GM19328 (cell line): ENCODE measurements around the gene MINDY4.

Source experiments
- ATAC-seq: cut with Tn5 transposase; IDR thresholded peaks from one replicate; pipeline ENCODE4 v1.9.1; 2021; ENCODE audit warnings: mild to moderate bottlenecking, moderate library complexity; ENCODE audit not compliant: unreplicated experiment

Gene MINDY4

DNA sequence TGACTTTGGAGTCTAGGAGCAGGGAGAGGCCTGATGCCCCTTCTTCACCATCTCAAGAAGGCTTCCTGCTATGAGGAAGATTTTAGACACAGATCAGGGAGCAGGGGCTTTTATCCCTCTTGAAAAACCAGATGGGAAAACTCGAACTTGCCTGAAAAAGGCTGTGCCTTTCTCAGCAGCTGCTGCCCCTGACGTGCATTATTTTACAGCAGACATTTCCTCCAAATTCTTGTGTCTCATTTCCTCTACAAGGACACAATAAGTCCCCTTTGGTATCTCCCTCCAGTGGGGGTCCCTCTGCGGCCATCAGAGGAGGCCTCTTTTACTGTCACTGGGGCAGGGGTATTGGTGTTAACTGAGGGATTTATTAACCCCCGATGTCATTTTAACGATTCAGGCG, 102.4 kb downstream of the MINDY4 start:
- no peak for ATAC-seq

DNA sequence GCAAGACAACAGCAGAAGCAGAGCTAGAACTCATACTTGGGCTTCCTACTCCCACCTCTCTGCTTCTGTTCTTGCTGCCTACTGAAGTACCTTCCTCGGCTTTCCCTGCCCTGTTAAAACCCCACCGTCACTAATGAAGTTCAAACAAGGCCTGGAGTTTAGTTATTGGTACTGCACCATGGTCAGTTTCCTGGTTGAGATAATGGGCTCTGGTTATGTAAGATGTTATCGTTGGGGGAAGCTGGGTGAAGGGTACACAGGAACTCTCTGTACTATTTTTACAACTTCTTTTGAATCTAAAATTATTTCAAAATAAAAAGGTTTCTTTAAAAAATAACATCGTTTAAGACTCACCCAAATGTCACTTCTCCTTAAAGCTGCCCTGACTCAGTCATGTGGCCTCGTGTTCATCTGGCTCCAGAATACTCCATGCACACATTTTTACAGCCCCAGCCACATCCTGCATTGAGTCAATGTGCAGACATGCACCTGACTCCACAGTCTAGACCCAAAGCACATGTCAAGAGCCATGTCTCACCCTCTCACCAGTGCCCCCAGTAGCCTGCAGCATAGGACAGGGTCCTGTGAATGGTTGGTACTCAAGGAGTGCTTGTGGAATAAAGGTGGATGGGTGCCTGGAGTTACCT, 103.6 kb downstream of the MINDY4 start:
- no peak for ATAC-seq

DNA sequence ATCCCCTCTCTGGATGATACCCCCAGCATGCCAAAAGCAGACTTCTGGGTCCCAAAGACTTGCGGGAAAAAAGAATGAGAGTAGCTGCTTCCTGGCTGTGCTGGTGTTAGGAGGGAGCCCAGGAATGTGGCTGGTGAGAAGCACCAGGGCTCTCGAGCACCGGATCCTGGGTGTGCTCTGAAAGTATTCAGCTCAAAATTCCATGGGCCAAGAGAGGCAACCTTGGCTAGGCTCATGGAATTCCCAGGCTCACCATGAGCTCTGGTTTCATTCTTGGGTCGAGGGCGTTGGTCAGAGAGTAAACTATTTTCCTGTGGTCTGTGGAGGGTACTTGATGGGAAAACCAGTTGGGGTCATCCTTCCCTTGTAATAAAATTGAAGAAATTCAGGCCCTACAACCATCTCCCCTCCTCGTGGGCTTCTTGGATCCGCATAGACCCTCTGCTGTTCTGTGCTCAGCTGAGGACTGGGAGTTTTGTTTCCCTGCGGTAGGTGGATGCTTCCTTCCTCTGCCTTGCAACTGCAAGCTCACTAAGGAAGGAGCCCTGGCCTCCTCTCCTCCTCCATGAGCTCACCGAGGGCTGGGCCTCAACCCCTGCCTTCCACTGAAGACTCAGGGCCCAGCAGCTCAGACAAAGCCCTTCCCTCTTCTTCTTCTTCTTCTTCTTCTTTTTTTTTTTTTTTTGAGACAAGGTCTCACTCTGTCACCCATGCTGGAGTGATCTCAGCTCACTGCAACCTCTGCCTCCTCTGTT, 106.0 kb downstream of the MINDY4 start:
- ATAC-seq: no peak

DNA sequence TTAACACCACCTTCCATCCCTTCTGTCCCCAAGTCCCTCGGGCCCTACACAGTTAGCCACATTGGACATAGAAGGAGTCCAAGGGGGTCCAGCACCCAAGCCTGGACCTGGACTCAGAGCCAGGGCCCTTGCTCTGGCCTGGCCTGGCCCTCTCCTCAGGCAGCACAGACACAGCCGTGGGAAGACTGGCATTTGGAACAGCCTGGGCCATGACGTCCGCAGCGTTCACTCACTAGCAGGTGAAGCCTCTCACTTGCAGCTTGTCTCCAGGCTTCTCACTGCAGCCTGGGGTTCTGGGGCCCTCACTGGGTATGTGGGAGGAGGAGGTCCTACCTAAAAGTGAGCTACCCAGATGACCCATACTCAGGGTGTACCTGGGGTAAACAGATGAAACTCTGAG, 106.8 kb downstream of the MINDY4 start:
- no peak for ATAC-seq

DNA sequence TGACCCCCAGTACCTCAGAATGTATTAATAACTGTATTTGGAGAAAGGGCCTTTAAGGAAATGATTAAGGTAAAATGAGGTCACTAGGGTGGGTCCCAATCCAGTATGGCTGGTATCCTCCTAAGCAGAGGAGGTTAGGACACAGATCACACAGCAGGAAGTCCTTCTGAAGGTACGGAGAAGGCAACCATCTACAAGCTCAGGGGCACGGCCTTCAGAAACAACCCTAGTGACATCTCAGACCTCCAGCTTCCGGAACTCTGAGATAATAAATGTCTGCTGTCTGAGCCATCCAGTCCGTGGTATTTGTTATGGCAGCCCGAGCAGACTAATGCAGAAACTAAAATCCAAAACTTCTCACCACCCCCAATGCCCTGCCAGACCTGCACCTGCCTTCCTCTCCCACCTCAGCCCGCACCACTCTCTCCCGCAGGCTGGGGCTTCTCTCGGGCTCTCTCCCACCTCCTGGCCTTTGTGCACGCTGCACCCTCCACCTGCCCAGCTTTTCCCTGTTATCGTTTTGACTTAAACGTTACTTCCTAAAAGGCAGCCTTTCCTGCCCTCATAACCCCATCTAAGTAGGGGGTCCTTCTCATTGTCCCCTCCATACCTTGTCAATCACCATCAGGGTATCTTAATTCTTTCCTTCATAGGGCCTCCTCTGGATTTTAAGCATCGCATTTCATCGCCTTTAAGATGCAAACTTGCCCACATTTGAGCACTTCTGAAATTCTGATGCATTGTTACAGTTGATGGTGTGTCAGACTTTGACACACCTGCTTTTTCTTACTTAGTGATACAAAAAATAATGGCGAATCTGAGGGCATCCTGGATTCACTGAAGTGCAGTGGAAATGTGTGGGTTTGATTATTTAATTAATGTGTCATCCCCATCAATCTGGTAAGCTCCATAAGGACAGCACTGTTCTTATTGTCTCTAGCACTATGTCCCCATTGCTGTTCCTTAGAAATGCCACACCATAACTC, 108.2 kb downstream of the MINDY4 start:
- no peak for ATAC-seq

DNA sequence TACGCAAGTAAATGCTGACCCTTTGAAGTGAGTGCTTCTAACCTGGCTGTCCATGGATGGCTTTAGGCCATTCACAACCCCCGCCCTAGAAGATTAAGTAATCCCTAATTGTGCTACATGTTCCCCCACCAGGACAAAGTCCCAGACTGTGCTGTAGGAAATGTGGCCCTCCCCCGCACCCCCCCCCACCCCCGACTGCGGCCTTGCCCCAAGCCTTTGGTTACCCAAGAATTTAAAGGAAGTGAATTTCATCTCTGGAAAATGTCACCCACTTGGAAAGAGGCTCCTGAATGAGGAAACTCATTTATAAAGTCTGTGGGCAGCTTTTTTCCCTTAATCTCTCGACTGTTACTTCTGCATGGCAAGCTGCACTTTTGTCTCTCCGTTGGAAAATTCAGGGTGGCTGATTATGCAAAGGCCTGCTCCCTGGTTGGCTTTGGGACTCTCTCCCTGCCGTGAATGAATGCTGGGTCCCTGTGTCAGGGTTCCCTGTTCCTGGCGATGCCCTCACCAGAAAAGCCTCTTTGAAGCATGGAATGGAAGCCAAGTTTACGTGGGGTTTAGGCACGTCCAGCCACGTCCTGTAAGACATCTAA, 109.0 kb downstream of the MINDY4 start:
- ATAC-seq: no peak

DNA sequence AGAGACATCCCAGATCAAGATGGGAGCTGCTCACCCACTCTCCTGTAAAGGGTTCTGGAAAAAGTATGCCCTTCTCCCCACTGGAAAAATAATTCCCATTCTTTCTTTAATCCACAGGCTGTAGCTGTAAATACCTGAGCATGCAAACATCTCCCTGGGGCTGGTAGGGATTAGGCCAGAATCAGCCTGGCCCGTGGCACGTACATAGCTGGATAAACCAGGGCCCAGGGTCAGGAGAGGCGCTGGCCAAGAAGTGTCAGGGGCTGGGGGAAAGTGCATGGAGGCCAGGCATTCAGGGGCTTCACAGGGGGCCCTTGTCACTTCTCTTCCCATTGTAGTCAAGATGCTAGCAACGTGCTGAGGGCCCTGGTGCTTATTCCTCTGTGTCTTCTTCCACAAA, 109.7 kb downstream of the MINDY4 start:
- ATAC-seq: no peak

DNA sequence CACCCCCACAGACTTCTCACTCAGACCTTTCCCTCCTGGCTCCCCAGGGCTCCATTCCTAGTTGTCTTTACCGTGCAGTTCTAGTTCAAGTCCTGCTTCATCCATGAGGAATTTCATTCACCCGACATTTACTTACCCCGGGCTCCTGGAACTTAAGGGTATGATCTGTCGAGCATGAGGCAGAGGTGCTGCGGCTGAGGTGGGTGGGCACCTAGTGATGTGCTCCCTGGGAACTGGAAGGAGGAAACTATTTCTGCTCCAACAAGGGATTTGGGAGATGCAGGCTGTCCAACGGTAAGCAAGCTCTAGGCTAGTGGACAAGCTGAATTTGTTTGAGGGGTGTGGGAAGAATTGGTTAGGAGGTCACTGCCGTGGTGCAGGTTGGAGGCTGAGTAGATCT, 110.2 kb downstream of the MINDY4 start:
- ATAC-seq: no peak

DNA sequence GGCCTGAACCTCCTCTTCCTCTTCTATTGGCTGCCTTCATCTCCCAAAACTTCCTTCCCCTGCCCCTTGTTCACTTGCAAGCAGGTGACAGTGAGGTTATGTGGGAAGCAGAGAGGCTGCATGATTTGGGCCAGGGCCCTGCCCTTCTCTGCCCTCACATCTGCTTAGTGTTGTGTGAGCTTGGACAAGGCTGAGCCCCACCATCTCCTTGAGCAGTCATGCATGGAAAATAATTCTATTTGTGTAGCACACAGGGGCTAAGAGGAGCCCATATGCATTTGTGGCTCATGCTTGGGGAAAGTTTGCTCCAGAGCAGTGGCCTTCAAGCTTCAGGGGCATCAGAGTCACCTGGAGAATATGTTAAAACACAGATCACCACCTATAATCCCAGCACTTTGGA, 113.7 kb downstream of the MINDY4 start:
- no peak for ATAC-seq

DNA sequence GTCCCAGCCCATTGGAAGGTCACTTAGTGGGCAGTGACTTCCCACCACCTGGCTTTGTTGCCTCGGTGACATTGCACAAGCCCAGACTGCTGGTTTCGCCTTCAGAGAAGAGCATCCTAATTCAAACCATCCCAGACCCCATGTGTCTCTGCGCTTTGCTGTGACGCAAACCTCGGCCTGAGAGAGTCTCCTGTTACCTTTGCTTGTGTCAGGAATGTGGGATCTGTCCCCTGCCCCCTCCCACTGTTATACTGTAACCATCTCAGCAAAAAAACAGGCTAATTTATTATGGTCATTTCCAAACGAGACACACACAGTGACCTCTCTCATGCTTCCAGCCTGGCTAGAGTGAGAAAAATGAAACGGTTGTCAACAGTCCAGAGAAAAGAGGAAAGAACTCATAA, 115.4 kb downstream of the MINDY4 start:
- no peak for ATAC-seq

DNA sequence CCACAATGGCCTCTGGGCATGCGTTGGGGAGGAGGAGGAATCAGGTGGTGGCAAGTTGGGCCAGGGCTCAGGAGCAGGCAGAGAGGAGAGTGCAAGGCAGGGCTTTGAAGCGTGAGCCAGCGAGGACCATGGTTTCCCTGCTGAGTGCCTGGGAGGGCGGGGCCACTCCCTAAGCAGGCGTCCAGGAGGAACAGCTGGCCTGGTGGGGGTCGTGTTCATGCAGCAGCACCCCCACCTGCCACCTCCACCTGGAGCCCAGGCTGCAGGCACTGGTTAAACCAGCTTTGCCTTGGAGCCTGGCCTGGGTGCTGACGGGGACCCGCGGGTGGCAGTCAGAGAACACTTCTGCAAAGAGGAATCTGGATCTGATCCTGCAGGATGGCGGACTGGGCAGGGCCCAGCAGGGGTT, 116.3 kb downstream of the MINDY4 start:
- no peak for ATAC-seq

DNA sequence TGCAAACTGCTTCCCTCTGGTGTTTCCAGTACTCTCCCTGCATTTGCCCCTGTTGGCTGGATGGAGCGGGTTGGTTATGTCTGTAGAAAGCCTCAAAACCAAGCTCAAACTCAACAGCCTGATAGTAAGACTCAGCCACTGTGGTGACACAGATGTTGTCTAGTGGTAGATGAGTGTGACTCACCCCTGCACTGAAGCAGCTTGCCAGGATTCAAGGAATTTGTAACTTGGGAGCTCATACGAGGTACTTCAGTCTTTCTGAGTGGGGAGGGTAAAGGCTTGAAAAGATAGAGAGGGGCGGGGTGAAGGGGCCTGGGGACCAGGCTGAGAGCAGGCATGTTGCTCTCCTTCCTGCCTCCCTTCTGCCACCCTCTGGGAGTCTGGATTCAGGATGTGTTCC, 117.5 kb downstream of the MINDY4 start:
- ATAC-seq: no peak

DNA sequence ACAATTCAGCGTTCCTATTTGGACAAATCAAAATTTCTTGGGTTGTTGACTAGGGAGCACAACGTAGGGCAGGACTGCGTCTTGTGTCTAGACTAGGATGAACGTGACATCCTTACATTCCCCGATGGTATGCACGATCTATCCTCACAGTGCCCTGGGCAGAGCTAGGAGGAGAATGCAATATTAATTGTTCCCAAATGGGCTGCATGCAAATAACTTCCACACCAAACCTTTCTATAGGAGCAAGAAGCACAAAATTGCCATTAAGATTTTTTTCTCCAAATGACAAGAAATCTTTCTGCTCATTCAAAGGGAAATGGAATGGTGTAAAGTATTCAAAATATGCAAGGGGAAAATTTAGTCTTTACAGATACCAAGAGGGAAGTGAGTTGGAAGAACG, 119.0 kb downstream of the MINDY4 start:
- ATAC-seq: no peak

DNA sequence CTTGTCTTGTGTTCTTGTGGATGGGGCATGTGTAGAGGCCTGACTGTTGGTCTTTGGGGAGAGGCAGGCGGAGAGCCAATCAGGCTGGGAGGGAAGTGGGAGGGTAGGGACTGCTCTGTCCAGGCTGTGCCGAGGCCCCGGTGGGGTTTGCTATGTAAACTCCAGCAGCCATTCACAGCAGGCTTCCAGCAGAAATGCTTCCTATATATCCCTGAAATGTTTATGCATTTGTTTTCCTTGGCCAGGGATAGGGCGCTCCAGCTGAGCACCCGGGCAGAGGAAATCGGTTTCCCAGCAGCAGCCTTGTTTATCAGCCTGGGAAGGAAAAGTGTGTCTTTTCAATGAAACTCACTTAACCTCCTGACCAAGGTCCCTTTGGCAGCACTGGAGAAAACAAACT, 122.1 kb downstream of the MINDY4 start:
- no peak for ATAC-seq

DNA sequence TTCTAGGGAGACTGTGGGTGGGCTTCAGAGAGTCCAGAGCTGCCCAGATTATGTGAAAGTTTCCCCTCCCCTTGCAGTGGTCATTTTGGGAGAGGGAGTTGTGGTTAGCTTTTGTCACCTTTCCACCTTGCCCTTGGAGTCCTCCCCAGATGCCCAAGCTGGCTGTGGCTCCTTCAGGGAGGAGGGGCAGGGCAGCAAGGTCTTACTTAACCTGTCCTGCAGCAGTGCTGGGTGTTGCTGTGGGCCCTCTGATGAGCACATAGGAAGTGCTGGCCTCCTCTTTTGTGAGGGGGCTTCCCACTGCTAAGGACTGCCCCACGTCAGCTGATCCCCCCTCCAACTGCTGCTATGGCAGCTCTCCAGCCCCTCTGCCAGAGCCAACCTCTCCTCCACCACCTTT, 122.8 kb downstream of the MINDY4 start:
- ATAC-seq: no peak

DNA sequence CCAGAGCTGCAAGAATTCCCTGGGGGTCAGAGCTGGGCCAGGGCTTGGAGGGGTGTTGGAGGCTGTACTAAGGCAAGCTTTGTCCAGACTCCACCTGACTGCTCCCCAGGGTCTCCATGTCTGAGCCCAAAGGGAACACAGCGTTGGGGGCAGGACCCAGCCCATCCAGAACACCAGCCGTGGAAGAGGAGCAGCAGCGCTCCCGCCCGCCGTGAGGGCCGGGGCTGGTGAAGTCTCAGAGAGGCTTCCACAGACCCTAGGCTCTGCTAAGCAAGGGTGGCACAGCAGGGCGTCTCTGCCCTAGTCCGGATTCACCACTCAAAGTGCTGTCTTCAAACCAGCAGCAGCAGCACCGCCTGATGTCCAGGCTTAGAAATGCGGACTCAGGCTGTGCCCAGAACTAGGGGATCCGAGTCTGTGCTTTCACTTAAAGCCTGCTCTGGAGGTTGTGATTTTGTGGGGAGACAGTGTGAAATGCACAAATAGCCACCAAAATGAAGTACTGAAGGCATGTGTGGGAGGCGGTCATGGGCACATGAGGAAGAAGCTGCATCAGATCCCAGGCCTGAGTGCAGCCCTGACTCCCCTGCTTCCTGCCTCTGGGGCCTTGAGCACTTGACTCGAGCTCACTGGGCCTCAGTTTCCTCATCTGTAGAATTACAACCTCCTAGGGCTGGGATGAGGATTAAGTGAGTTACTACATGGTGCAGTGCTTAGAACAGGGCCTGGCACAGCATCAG, 123.8 kb downstream of the MINDY4 start:
- ATAC-seq: no peak

DNA sequence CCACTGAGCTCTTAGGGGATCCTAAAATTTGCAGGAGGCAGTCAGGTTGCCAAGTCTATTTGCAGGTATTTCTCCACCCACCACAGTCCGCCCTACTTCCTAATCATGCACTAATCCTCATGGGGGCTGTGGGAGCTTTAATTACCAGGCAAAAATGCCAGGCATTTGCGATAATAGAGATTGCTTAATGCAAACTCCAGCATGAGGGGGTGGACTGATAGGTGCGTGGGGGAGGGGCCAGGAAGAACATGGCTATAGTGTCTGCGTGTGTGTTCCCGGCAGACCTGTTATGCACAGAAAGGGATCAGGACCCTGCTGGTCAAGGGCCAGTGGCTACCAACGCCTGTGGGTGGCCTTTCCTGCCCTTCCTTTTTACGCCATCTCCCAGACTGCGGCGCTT, 124.8 kb downstream of the MINDY4 start:
- no peak for ATAC-seq

DNA sequence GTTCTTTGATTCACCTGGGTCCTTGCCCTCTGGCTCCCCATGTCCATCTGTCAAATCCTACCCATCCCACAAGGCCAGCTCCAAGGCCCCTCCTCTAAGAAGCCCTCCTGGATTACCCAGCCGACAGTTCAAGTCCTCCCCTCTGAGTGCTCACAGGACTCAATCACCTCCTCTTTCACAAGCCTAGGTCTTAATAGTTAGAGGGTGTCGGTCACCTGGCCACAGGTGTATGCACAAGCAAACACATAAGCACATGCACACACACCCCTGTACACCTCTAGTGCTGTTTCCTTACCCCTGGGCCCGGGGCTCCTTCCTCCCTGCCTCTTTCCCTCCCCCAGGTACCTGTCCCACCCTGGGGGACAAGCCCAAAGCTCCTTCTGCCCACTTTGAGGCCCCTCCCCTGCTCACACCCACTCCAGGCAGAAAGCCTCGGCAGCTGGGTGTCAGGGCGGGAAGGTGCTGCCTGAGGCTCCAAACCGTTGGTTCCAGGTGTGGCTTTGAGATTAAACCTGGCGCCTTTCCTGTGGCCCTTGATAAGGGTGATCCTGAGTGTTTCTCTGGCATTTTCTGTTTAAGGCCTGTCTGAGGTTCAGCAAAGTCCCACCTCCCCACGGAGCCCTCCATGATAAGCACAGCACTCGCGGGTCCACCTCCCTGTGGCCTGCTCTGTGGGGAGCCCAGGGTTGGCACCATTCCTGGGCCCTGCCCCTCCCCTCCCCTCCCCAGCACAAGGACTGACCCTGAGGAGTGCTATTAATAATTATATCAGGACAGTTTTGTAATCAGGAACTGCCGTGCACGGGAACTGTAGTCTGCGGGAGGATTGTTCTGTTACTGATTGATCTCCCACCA, 125.8 kb downstream of the MINDY4 start:
- no peak for ATAC-seq

DNA sequence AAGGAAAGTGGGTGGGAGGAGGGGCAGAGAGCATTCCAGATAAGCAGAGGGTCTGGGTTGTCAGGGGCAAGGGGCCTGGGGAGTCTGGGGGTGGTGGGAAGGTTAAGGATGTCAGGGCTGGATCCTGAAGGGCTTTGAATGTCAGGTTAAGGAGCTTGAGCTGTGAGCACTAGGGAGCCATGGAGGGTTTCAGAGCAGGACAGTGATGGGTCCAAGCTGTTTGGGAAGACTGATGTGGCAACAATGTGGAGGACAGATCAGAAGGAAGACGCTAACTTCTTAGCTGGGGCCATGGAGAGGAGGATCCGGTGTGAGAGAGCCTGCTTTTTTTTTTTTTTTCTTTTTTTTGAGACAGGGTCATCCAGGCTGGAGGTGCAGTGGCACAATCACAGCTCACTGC, 126.6 kb downstream of the MINDY4 start:
- ATAC-seq: no peak

DNA sequence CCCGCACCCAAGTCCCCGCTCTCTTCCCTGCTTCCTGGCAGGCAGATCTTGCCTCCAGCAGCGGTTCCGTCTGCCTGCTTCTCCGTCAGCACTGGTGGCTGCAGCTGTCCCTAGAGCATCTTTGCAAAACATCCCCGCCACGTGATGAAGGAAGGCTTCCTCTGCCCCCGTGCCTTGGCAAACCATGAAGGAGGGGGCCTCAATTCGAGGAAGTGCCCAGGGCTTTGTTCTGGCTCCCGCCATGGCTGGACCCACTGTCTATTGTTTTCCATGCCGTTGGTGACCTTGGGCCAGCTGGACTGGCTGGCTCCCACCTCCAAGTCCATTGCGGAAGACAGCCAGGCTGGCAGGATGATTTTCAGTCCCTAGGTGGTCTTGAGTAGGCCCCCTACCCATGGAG, 127.2 kb downstream of the MINDY4 start:
- no peak for ATAC-seq
